Measurements from ENCODE around the gene XYLT1.

XYLT1 gene

GRCh38 chr16:17312094-17312710 lies 158.6 kb downstream of the XYLT1 start:
- Histone ChIP-seq H3K36me3 (ENCODE audit: insufficient read depth) (no peaks in the 10 kb centered on the region), H3K27ac (no peak overlapping the region), H4K20me1 (ENCODE audit: insufficient read depth) (no peaks in the 10 kb centered on the region), H3K4me1 (ENCODE audit: low read depth, poor library complexity, severe bottlenecking) (peaks cover 24% of the 10 kb centered on the region), H3K4me3 (IDR thresholded peaks at IDR 0.05; ENCODE audit: insufficient read depth, low read depth, low read length) (no peak overlapping the region), H3K79me2 (ENCODE audit: insufficient read depth, low read depth) (no peaks in the 10 kb centered on the region), H3K4me2 (no peak overlapping the region), H3K9ac (no peak overlapping the region), H3K27me3 (ENCODE audit: insufficient read depth, low read depth) (no peaks in the 10 kb centered on the region), H2AFZ (ENCODE audit: low read depth) (no peak overlapping the region)
- TF ChIP-seq CTCF (conservative IDR thresholded peaks at IDR 0.05; ENCODE audit: low read depth, low read length), result no peak

- no peaks in the 10 kb centered on the region for H3K27me3 ChIP-seq (ENCODE audit: insufficient read depth, low read depth)
- no peak overlapping the region for H3K9ac ChIP-seq
- no peak overlapping the region for H2AFZ ChIP-seq (ENCODE audit: low read depth)
- H3K27ac ChIP-seq, result no peak overlapping the region
- no peak overlapping the region for H3K4me2 ChIP-seq
- no peaks in the 10 kb centered on the region for H3K79me2 ChIP-seq (ENCODE audit: insufficient read depth, low read depth)
- H3K4me1 ChIP-seq (ENCODE audit: low read depth, poor library complexity, severe bottlenecking), result peaks cover 24% of the 10 kb centered on the region
- no peak for TF ChIP-seq CTCF (conservative IDR thresholded peaks at IDR 0.05; ENCODE audit: low read depth, low read length)
- no peaks in the 10 kb centered on the region for H4K20me1 ChIP-seq (ENCODE audit: insufficient read depth)
- no peak overlapping the region for H3K4me3 ChIP-seq (IDR thresholded peaks at IDR 0.05; ENCODE audit: insufficient read depth, low read depth, low read length)
- H3K36me3 ChIP-seq (ENCODE audit: insufficient read depth), result no peaks in the 10 kb centered on the region
These were observed 159.2 kb downstream of the XYLT1 start for GRCh38 chr16:17311333-17312093.

- Histone ChIP-seq H2AFZ (ENCODE audit: low read depth) (no peak overlapping the region), H3K27ac (no peak overlapping the region), H4K20me1 (ENCODE audit: insufficient read depth) (no peaks in the 10 kb centered on the region), H3K4me1 (ENCODE audit: low read depth, poor library complexity, severe bottlenecking) (peaks cover 24% of the 10 kb centered on the region), H3K4me3 (IDR thresholded peaks at IDR 0.05; ENCODE audit: insufficient read depth, low read depth, low read length) (no peak overlapping the region), H3K79me2 (ENCODE audit: insufficient read depth, low read depth) (no peaks in the 10 kb centered on the region), H3K4me2 (no peak overlapping the region), H3K36me3 (ENCODE audit: insufficient read depth) (no peaks in the 10 kb centered on the region), H3K27me3 (ENCODE audit: insufficient read depth, low read depth) (no peaks in the 10 kb centered on the region), H3K9ac (no peak overlapping the region)
- TF ChIP-seq CTCF (conservative IDR thresholded peaks at IDR 0.05; ENCODE audit: low read depth, low read length), result no peak
These were observed 161.2 kb downstream of the XYLT1 start for GRCh38 chr16:17309510-17309909.

GRCh38 chr16:17308186-17308585 lies 162.6 kb downstream of the XYLT1 start:
- H2AFZ ChIP-seq (ENCODE audit: low read depth), result no peak overlapping the region
- no peaks in the 10 kb centered on the region for H3K36me3 ChIP-seq (ENCODE audit: insufficient read depth)
- no peaks in the 10 kb centered on the region for H3K27me3 ChIP-seq (ENCODE audit: insufficient read depth, low read depth)
- no peaks in the 10 kb centered on the region for H3K79me2 ChIP-seq (ENCODE audit: insufficient read depth, low read depth)
- H3K4me3 ChIP-seq (IDR thresholded peaks at IDR 0.05; ENCODE audit: insufficient read depth, low read depth, low read length), result no peak overlapping the region
- H4K20me1 ChIP-seq (ENCODE audit: insufficient read depth), result no peaks in the 10 kb centered on the region
- H3K4me1 ChIP-seq (ENCODE audit: low read depth, poor library complexity, severe bottlenecking), result peaks cover 14% of the 10 kb centered on the region
- H3K4me2 ChIP-seq, result no peak overlapping the region
- no peak overlapping the region for H3K27ac ChIP-seq
- no peak overlapping the region for H3K9ac ChIP-seq
- no peak for TF ChIP-seq CTCF (conservative IDR thresholded peaks at IDR 0.05; ENCODE audit: low read depth, low read length)
